NCI-H526 treated with DMSO at 0.1 percent for 48 hours (cell line): ENCODE results near the gene TEKT1.
"Not testable (repeated sequence)": the region's sequence is repeated elsewhere in the genome, so short reads cannot be mapped to it uniquely, and the experiment has no call there.

Experiments
- DNase-seq: peaks from one replicate; lab custom pipeline; 2025; lab: John Stamatoyannopoulos, UW

The TEKT1 gene

DNA sequence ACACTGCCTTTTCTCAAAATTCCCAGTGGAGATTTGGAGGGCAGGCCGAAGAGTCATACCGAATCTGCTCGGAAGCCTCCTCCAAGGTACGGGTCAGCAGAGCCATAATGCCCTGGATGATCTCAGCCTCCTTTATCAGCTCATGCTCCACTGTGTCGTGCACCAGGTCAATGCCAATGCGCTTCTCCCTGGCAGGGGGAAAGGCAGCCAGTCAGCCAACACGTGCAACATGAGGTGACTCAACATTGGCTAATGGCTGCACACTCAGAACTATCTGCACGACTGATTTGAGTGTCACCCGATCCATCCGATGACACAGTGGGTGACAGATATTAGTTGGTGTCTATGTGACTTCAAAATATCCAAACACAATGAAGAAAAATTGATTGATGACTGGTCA, 15.8 kb downstream of the TEKT1 start:
- no peak for DNase-seq

DNA sequence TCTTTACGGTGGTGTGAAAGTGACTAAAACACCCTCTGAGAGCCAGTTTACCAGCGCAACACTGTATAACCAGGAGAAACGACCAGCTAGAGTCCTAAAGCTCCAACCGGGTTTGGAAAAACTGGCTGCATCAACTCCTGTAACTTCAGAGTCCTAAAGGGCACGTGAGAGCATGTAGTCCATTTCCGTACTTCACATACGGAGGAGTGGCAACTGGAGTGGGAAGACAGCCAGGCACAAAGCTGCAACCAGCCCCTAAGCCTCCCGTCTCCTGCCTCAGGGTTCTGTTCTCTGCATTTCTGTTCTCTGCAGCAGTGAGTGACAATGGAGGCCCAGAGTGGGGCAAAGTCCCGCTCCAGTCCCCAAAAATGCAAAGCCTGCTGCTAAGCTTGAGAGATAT, 19.2 kb downstream of the TEKT1 start:
- no peak for DNase-seq

DNA sequence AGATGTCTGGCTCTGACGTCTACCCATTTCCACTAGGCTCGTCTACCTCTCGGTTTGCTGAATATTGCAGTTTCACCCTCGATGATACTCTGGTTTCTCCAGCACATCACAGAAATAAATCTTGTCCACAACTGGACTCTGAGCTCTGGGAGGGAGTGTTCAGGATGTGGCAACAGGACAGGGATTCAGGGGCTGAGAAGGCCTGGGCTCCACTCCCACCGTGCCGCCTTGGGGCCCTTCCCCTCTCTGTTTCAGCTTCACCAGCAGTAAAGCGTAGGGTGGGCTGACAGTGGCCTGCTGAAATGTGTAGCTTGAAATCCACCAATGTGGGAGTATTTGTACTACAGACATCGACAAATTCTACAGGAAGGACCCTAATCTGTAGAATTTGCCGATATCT, 20.0 kb downstream of the TEKT1 start:
- DNase-seq: no peak

DNA sequence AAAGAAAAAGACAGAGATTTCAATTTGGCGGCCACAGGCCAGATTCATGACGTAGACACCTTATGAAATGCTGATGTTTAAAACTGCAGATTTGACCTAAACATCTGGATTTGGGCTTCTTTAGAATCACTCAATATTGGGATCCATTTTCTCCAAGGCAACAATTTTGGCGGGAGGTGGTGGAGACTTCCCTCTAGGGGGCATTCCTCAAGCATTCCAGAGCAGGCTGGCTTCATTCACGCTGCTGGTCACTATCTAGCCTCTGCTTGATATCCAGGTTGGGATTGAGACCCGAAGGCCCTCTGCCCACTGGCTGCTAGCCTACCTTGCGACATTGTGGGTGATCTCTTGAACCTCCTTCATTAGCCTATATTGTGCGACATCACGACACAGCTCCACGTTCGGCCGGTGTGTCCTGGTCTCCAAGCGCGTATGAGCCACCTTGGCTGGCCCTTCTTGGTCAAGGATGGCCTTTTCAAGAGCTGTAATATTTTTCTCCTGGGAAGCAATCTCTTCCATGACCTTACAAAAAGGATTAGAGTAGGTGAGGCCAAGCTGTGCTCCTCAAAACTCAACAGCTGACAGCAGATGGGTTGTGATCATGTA, 31.0 kb downstream of the TEKT1 start:
- DNase-seq: no peak

DNA sequence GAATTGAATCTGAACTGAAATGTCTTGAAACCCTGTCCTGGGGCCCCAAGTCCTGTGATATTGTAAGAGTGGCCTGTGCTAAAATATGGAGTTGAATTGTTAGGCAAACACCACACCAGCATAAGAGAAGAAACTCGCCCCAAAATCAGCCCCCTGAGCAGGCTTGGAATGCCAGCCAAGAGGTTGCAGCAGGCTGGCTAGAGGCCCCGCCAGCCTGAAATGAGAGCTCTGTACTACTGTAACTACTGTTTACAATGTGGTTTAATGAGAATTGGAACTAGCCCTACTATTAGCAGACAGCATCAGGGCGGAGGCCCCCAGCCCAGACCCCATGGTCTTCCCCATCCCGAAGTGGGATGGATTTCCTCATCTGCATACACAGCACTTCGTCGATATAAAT, 31.8 kb downstream of the TEKT1 start:
- no peak for DNase-seq

DNA sequence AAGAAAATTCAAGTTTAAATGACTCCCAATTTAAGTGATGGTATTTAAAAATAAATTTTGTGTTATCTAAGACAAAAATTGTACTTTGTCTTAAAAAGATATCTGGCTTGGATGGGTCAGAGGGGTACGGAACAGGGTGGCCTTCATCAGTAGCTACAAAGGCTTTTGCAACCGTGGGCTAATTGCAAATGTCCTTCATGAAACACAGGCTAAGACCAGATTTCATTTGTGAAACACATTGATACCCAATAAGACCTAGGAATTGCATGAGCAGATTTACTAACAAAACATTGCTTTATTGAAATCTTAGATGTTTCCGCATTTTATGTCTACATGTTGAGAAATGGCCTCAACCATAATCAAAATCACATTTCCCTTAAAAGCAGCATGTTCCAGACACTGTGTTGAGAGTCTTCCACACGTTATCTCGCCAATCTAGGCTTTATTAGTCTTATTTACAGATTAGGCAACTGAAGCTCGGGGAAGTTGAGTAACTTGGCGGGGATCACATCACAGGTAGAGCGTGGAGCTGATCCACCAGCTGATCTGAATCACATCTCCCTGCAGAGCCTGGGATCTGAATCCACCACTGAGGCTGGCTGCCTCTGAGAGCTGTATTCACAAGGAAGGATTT, 33.7 kb downstream of the TEKT1 start:
- no peak for DNase-seq

DNA sequence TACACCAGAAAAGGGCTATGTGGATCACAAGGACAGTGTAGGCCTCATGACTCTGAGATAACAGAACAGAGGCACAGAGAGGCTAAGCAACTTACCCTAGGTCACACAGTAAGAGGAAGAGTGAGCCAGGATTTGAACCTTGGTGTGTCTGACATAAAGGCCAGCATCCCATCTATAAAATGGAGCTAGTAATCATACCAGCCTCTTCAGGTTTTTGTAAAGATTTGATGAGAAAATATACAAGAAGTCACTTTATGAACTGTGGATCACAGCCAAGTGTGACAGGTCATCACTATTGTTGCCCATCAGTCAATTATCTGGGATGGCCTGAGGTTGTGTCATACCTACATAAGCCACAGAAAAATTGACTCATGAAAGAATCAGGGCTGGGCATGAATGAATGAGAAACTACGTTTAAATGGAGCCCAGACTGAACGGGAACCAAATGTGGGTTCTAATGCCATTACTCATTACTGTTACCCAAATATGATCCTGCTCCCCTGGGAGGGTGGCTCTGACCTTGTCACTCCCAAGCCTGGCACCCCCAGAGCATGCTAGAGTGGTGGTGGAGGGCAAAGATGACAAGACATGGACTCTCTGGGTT, 34.5 kb downstream of the TEKT1 start:
- DNase-seq: no peak

DNA sequence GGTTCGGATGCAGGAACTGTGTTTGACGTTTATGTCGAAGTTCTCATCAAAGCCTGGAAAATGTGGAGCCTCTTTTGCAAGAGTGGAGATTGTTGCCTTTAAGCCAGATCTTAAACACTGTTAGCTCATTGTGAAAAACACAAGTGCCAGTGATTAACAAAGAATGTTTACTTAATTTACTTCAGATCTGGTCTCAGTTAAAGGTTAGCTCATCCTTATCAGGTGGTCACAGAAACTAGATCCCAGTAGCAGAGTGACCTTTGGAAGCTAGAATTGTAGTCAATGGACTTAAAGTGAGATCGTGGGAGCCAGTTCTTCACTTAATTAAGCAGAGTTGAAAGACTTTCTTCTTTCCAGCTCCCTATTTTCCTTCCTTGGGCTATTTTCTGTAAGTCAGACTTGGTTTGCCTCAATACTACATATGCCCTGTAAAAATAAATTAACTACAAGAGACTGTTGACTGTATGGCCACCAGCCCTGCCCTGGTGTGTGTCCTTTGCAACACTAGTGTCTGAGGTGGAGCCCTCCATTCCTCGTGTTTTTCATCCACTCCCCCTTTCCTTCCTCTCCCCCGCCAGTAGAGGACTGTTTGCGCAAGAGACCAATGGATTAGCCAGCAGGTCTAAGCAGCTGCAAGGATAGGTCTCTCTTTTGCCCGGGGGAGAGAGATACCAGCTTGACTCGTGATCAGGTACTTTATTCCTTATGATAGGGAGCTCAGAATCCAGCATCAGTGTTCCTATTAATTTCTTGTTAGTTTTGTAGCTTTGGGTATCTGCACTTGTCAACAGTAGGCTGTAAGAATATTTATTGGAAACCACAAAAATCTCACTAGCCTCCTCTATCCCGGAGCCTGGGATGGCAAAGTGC, 35.3 kb downstream of the TEKT1 start:
- no peak for DNase-seq

DNA sequence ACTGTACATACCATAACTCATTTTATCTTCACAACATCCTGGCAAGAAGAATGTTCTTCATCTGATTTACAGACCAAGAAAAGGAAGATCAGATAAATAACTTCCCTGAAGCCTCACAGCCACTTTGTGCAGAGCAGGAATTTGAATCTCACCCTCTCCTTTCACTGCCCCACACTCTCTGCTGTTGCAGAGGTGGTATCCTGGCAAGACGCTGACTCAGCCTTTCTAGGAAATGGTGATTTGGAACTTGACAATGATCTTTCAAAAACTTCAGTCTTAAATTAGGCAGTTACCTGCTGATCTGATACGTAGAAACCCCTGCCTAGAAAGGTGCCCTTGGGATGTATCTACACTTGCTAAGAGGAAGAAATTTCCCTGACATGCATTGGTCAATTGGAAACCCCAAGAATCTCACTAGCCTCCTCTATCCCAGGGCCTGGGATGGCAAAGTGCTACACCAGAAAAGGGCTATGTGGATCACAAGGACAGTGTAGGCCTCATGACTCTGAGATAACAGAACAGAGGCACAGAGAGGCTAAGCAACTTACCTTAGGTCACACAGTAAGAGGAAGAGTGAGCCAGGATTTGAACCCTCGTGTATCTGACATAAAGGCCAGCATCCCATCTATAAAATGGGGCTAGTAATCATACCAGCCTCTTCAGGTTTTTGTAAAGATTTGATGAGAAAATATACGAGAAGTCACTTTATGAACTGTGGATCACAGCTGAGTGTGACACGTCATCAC, 37.6 kb downstream of the TEKT1 start:
- DNase-seq: no peak

DNA sequence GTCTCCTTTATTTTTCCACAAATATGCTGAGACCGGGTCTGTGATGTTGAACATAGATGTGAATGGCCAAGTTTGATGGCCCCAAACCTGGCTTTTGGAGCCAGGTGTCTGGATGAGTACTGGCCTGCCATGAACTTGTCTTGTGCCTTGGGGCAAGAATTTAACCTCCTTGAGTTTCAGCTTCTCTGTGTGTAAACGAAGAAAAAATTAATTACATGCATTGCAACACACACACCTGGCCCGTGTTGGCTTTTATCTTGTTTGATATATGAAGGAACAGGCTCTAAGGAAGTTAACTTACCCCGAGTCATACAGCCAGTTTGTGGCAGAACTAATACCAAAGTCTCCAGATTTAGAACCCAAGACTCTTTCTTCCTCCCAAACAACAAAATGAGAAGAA, 42.4 kb downstream of the TEKT1 start:
- no peak for DNase-seq

DNA sequence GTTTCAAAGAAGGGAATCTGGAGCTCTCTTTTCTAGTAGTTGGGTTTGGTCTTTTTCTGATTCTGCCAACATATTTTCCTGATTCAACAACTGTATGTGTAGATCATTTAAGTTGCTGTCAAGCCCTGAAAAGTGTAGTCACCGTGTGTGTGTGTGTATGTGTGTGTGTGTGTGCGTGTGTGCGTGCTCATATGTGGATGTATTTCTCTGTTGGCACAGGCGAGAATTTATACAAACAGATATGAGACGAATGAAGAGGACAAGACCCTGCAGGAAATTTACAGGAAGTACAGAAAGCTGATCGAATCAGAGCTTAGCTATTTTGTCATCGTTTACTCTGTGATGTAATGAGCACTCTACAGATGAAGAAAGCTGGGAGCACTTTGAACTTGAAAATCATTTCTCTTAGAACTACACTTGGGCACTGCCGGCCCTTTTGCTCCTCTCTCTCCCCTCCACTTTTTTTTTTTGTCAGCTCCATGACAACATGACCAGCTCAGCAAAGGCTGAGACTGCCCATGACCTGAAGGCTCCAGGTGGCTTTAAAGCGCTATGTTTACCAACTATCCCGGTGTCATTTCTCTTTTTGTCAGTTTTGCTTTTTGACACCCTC, 44.3 kb downstream of the TEKT1 start:
- no peak for DNase-seq

DNA sequence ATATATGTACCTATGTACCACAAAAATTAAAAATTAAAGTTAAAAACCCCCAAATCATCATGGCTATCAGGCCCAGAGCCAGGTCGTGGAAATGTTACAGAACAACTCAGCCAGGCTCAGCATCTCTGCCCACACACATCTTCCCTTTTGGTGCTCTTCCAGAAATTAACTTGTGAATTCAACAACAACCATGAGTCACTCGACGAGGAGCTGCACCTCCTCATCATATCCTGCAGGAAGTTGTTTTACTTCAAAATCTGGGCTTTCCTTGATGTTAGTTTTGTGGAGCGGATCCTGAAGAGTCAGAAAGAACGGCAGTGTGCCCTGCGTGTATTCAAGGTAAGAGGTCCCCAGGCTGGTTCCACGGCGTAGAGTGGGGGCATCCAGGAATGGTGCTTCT, 44.9 kb downstream of the TEKT1 start:
- DNase-seq: no peak

DNA sequence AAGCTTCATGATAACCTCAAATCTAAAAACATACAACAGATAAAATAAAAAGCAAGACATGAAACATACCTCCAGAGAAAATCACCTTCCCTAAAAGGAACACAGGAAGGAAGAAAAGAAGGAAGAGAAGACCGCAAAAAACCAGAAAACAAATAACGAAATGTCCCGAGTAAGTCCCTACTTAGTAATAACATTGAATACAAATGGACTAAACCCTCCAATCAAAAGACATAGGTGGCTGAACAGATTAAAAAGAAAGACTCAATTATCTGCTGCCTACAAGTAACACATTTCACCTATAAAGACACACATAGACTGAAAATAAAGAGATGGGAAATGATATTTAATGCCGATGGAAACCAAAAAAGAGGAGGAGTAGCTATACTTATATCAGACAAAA, 49.3 kb downstream of the TEKT1 start:
- no peak for DNase-seq

DNA sequence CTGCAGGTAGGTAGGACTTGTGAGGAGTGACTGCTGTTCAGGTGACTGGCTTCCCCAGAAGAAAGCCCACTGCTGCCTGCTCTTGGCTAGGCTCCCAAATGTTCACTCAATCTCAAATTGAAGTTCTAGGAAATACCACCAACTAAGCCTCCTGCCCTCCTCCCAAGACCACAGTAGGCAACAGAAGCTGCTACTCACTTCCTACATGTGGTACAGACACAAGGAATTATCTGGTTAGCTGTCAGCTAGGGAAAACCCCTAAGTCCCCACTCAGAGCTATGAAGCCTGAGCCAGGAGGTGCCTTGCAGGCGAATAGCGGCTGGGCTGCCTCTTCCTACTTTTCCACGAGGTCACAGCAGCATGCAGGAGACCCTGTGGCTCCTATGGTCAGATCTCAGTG, 50.6 kb downstream of the TEKT1 start:
- no peak for DNase-seq

DNA sequence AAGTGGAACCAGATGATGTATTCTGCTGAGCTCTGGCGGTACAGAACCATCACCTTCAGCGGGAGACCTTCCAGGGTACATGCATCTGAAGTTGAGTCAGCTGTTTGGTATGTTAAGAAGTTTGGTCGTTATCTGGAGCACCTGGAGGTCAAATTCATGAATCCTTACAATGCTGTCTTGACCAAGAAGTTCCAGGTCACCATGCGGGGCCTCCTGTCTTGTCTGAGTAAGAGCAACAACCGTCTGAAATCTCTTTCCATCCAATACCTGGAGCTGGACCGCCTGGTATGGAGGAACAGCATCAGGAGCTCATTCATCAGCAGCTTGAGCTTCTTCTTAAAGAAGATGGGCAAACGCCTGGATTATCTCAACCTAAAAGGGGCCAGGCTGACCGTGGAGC, 51.5 kb downstream of the TEKT1 start:
- DNase-seq: no peak

DNA sequence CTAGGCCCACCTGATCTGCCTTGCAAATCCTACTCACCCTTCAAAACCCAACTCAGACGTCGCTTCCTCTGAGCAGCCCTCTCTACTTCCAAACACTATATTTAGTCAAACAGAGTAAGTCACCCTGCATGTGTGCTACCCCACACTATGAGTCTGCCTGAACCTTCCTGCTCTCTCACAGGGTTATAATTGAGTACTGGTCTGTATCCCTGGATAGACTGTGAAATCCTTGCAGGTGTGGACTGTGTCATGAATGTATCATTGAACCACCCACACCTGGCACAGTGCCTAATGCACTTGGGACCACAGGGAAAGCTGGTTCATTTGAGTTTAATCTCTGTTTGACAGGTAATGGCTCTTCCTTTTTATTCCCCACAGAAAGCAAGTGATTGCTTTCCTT, 52.1 kb downstream of the TEKT1 start:
- DNase-seq: no peak

DNA sequence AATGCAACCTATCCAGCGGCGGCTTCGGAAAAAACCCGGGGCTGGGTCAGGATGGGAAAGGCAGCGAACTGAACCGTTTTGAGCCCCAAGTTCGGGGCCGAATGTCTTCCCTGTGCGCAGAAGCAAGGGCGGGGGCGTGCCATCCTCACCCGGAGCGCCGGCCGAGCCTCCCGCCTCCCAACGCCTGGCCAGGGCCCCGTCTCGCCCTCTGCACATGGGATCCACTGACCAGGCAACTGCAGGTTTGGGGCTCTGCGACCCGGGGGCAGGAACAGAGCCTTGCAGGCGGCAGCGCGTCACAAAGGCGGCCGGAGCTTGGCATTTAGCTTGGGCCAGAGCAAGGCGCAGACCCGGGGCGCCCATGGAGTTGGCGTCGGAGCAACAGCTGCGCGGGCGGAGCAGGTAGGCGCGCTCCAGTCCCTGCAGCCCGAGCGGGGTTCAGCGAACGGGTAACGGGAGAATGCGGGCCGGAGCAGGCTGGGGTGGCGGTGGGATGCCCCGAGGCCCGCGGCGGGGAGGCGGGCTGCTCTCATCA, 55.6 kb downstream of the TEKT1 start, which contains the start of gene FBXO39:
FBXO39 (plus strand) TSS at position 345 of the 535 bp plus-strand sequence. CDS start 3,654 bp downstream, outside the sequence.
- no peak for DNase-seq

DNA sequence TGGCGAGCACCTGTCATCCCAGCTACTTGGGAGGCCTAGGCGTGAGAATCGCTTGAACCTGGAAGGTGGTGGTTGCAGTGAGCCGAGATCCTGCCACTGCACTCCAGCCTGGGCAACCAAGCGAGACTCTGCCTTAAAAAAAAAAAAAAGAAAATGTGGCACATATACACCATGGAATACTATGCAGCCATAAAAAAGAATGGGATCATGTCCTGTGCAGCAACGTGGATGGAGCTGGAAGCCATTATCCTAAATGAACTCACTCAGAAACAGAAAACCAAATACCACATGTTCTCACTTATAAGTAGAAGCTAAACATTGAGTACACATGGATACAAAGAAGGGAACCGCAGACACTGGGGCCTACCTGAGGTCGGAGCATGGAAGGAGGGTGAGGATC, 56.6 kb downstream of the TEKT1 start:
- DNase-seq: not testable (repeated sequence)

DNA sequence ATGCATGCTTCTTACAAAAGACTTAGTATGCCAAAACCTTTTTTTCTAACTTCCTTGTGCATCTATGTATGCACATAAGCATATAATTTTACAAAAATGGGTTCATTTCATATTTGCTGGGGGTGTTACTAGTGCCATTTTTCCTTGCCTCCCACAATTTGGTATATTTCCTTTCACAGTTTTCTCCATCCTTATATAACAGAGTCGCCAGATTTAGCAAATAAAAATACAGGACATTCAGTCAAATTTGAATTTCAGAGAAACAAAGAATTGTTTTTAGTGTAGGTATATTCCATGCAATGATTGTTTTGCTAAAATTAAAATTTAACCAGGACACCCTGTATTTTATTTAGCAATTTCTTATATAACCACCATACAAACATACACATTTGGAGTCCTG, 59.5 kb downstream of the TEKT1 start:
- DNase-seq: no peak

DNA sequence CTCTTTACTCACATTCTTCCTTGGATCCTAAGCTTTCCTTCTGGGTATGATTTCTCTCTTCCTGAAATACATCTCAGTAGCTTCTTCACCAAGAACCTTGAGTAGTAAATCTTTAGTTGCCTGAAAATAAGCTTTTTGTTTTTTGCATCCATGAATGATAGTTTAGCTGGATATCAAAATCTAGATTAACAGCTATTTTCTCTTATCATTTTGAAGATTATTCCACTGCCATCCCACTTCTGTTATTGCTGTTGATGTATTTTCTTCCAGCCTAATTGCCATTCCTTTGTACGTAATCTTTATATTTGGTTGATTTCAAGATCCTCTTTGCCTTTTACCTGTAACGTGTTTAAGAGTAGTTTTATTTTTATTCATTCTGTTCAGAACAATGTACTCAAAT, 63.1 kb downstream of the TEKT1 start:
- no peak for DNase-seq

DNA sequence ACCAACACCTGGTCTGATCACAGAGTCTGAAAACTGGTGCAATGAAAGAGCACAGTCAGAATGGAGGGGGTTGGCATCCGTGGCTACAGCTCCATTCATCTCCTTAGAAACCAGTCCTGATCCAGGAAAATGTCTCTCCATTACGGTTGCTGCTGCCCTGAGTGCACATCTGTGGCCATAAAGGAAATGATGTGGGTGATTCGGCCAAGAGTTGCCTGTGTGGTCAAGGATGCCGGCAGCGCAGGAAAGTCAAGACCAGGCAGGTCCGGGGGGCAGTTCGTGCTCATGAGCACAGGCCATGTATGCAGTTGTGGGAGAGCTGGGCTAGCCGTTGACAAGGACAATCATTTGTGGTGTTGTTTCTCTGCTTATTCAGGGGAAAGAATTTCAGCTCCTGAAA, 69.8 kb downstream of the TEKT1 start:
- no peak for DNase-seq
